Measurements from ENCODE around the gene SP140.

GRCh38 chr2:230217424-230217823, 8.1 kb upstream of the SP140 start:
- TF ChIP-seq CTCF (IDR thresholded peaks at IDR 0.05) (no peak), EZH2 (IDR thresholded peaks at IDR 0.05) (no peak), EZH2phosphoT487 (IDR thresholded peaks at IDR 0.05) (no peak)

Measured in neural progenitor cell (in vitro differentiated cells).